Measurements from ENCODE around the gene TRIM24. TPM values are rescaled to one million over a fixed set of nuclear protein-coding genes. Genes with fewer than 3 reads are reported as not detected.

The TRIM24 gene
- total RNA-seq, 1 donor from 2014 or later, result 116 TPM

GRCh38 chr7:138630059-138630610 lies 170.1 kb downstream of the TRIM24 start:
- no peak for DNase-seq (ENCODE audit: low spot score)
- H3K27ac ChIP-seq, result no peak overlapping the region
- no peaks in the 10 kb centered on the region for H4K20me1 ChIP-seq (ENCODE audit: low read depth)
- H3K79me2 ChIP-seq (ENCODE audit: low read depth), result no peaks in the 10 kb centered on the region
- H3K27me3 ChIP-seq, result no peaks in the 10 kb centered on the region
- H3F3A ChIP-seq (ENCODE audit: low read depth), result no peaks in the 10 kb centered on the region
- H3K4me1 ChIP-seq, result no peaks in the 10 kb centered on the region
- no peak overlapping the region for H3K4me3 ChIP-seq
- no peak overlapping the region for H3K4me2 ChIP-seq
- Mint-ChIP-seq H3K4me1 (peaks cover 19% of the 10 kb centered on the region), H3K27ac (no peak overlapping the region), H3K27me3 (ENCODE audit: insufficient read depth, low read depth) (no peaks in the 10 kb centered on the region), H3K4me3 (no peak overlapping the region), H3K36me3 (no peaks in the 10 kb centered on the region), H3K9me3 (peaks cover 5% of the 10 kb centered on the region)
- no peak overlapping the region for H3K9ac ChIP-seq
- no peaks in the 10 kb centered on the region for H3K9me3 ChIP-seq (ENCODE audit: low read depth)
- TF ChIP-seq EZH2phosphoT487 (IDR thresholded peaks at IDR 0.05), result no peak
- no peak for TF ChIP-seq EZH2 (IDR thresholded peaks at IDR 0.05)
- TF ChIP-seq CTCF (IDR thresholded peaks at IDR 0.05), result no peak
- H3K36me3 ChIP-seq, result no peaks in the 10 kb centered on the region
- no peak overlapping the region for H2AFZ ChIP-seq (replicated peaks)

GRCh38 chr7:138632384-138632783 lies 172.3 kb downstream of the TRIM24 start:
- no peaks in the 10 kb centered on the region for H4K20me1 ChIP-seq (ENCODE audit: low read depth)
- no peaks in the 10 kb centered on the region for H3K4me1 ChIP-seq
- no peak overlapping the region for H2AFZ ChIP-seq (replicated peaks)
- peaks cover 5% of the 10 kb centered on the region for H3K9me3 Mint-ChIP-seq
- no peak for TF ChIP-seq EZH2phosphoT487 (IDR thresholded peaks at IDR 0.05)
- no peak for TF ChIP-seq CTCF (IDR thresholded peaks at IDR 0.05)
- TF ChIP-seq EZH2 (IDR thresholded peaks at IDR 0.05), result no peak
- H3K4me2 ChIP-seq, result no peak overlapping the region
- no peaks in the 10 kb centered on the region for H3K27me3 Mint-ChIP-seq (ENCODE audit: insufficient read depth, low read depth)
- no peaks in the 10 kb centered on the region for H3K27me3 ChIP-seq
- H3K27ac ChIP-seq, result no peak overlapping the region
- no peak overlapping the region for H3K9ac ChIP-seq
- H3K27ac Mint-ChIP-seq, result peak overlapping the region; percentile 31
- peaks cover 19% of the 10 kb centered on the region for H3K4me1 Mint-ChIP-seq
- H3F3A ChIP-seq (ENCODE audit: low read depth), result no peaks in the 10 kb centered on the region
- H3K4me3 Mint-ChIP-seq, result no peak overlapping the region
- H3K36me3 ChIP-seq, result no peaks in the 10 kb centered on the region
- no peaks in the 10 kb centered on the region for H3K36me3 Mint-ChIP-seq
- H3K9me3 ChIP-seq (ENCODE audit: low read depth), result no peaks in the 10 kb centered on the region
- H3K79me2 ChIP-seq (ENCODE audit: low read depth), result no peaks in the 10 kb centered on the region
- no peak overlapping the region for H3K4me3 ChIP-seq
- no peak for DNase-seq (ENCODE audit: low spot score)

GRCh38 chr7:138632826-138633602 lies 173.0 kb downstream of the TRIM24 start:
- Histone ChIP-seq H3K36me3 (no peaks in the 10 kb centered on the region), H3K4me3 (no peak overlapping the region), H3F3A (ENCODE audit: low read depth) (no peaks in the 10 kb centered on the region), H2AFZ (replicated peaks) (no peak overlapping the region), H3K9ac (no peak overlapping the region), H3K27me3 (no peaks in the 10 kb centered on the region), H3K4me1 (no peaks in the 10 kb centered on the region), H3K79me2 (ENCODE audit: low read depth) (no peaks in the 10 kb centered on the region), H3K27ac (no peak overlapping the region), H3K9me3 (ENCODE audit: low read depth) (no peaks in the 10 kb centered on the region), H4K20me1 (ENCODE audit: low read depth) (no peaks in the 10 kb centered on the region), H3K4me2 (no peak overlapping the region)
- peaks cover 19% of the 10 kb centered on the region for H3K4me1 Mint-ChIP-seq
- no peak for TF ChIP-seq EZH2 (IDR thresholded peaks at IDR 0.05)
- TF ChIP-seq EZH2phosphoT487 (IDR thresholded peaks at IDR 0.05), result no peak
- TF ChIP-seq CTCF (IDR thresholded peaks at IDR 0.05), result no peak
- no peaks in the 10 kb centered on the region for H3K27me3 Mint-ChIP-seq (ENCODE audit: insufficient read depth, low read depth)
- H3K9me3 Mint-ChIP-seq, result peaks cover 5% of the 10 kb centered on the region
- H3K4me3 Mint-ChIP-seq, result no peak overlapping the region
- H3K27ac Mint-ChIP-seq, result peak overlapping the region; percentile 31
- H3K36me3 Mint-ChIP-seq, result no peaks in the 10 kb centered on the region
- no peak for DNase-seq (ENCODE audit: low spot score)

Small RNAs within 50 kb of the gene (small RNA-seq; reads per million reads assigned to genes)
- not detected for gene RF00561

Other genes with a start within 250 kb of the TRIM24 start
- gene SVOPL, start 241.1 kb downstream of the TRIM24 start, total RNA-seq (ENCODE audit: low replicate concordance), result 0.06 and 0.09 TPM in 2 replicates

Measured in neural progenitor cell (in vitro differentiated cells).